ENCODE data around the gene CARMIL3. TPM values are rescaled to one million over a fixed set of nuclear protein-coding genes. Genes with fewer than 3 reads are reported as not detected.

Gene CARMIL3
- total RNA-seq, 1 experiment from 2014 or later = 0.71 TPM

GRCh38 chr14:24084440-24084839, 32.6 kb downstream of the CARMIL3 start:
- Histone ChIP-seq H3K27me3 (ENCODE audit: insufficient read depth, low read length) (no peaks in the 10 kb centered on the region), H3K9me3 (ENCODE audit: control insufficient read depth in 1 of 2, insufficient read depth in 1 of 2, low read depth in 1 of 2, low read length in 2 of 2) (no peaks in the 10 kb centered on the region), H3K79me2 (ENCODE audit: insufficient read depth, low read length) (no peaks in the 10 kb centered on the region), H2AFZ (ENCODE audit: low read depth, low read length, poor library complexity, severe bottlenecking) (no peak overlapping the region), H3K9ac (ENCODE audit: low read length) (no peak overlapping the region), H3K27ac (ENCODE audit: low read depth, low read length) (no peak overlapping the region), H3K4me3 (replicated peaks in 1 of 2; ENCODE audit: low read depth in 1 of 2, low read length in 2 of 2) (no peak overlapping the region), H3K4me1 (ENCODE audit: control insufficient read depth in 1 of 2, insufficient read depth in 2 of 2, low read length in 2 of 2) (peaks cover 18 to 27% of the 10 kb centered on the region in 2 experiments), H3K9me2 (ENCODE audit: insufficient read depth) (no peaks in the 10 kb centered on the region), H3K4me2 (ENCODE audit: low read length) (no peak overlapping the region), H3K36me3 (ENCODE audit: control insufficient read depth in 1 of 2, insufficient read depth in 2 of 2, low read length in 2 of 2) (no peaks in the 10 kb centered on the region), H4K20me1 (ENCODE audit: insufficient read depth) (no peaks in the 10 kb centered on the region)
- intact Hi-C loops (cut with micrococcal nuclease) = no loop called here
- CTCF ChIA-PET = interaction anchor here (1.5 kb wide), 1 partner anchor 10 kb away, joined by 3 read pairs; the partner anchor contains the start of gene PCK2
- RAD21 ChIA-PET (ENCODE audit: low non-redundant PET in 1 of 2, low total read pairs in 2 of 2, uncharacterized antibody in 2 of 2, unreplicated experiment in 2 of 2) = no interaction called here
- TF ChIP-seq JUND (IDR thresholded peaks at IDR 0.05) (no peak), ZBTB33 (IDR thresholded peaks at IDR 0.05; ENCODE audit: extremely low read depth, insufficient replicate concordance, low read length) (no peak), MAX (IDR thresholded peaks at IDR 0.05) (no peak), SP1 (IDR thresholded peaks at IDR 0.05; ENCODE audit: low read depth) (no peak), CTCF (IDR thresholded peaks at IDR 0.05 in 2 of 3, conservative IDR thresholded peaks at IDR 0.05 in 1 of 3; ENCODE audit: borderline replicate concordance in 1 of 3, insufficient read depth in 1 of 3, low read depth in 2 of 3, low read length in 2 of 3) (no peak), ATF3 (IDR thresholded peaks at IDR 0.05) (no peak), FOSL1 (IDR thresholded peaks at IDR 0.05; ENCODE audit: low read depth) (no peak), EZH2 (IDR thresholded peaks at IDR 0.05) (no peak), EGR1 (IDR thresholded peaks at IDR 0.05; ENCODE audit: low read depth) (no peak), SIN3A (IDR thresholded peaks at IDR 0.05; ENCODE audit: low read depth) (no peak), POLR2A (IDR thresholded peaks at IDR 0.05; ENCODE audit: borderline replicate concordance, extremely low read depth, insufficient read depth, insufficient read length) (no peak)
- no peak for ATAC-seq
- DNase-seq (ENCODE audit: low read depth, low spot score) = no peak
- no TSS peak for BruUV-seq (replicated peaks)
- POLR2A ChIA-PET = interaction anchor here (1.7 kb wide), 1 partner anchor 9 kb away, joined by 9 read pairs; the partner anchor contains the start of gene PCK2

Measured in HCT116 (cell line).